Adrenal gland (tissue), 12 donors: ENCODE measurements around the gene CCDC97. TPM values are rescaled to one million over a fixed set of nuclear protein-coding genes. Genes with fewer than 3 reads are reported as not detected.

Experiments used
- DNase-seq, 7 donors: peaks; one replicate each; pipeline ENCODE4 v3.0.0-alpha.2; 2019 to 2020
- H3K27ac ChIP-seq, 5 donors: fragments of 200-600 bp; sonication (generic) in 4 of 5; 1 replicate in 3 of 5; 2 replicates in 2 of 5; pipeline versions ENCODE4 v1.5.1 to v1.8.0; 2016 to 2020; ENCODE audit warnings: mild to moderate bottlenecking in 1 of 5
- H3K27me3 ChIP-seq: fragments of 200-600 bp; 2 replicates; pipeline ENCODE4 v1.8.0; 2021
- H3K36me3 ChIP-seq, 2 donors: fragments of 200-600 bp; replicated peaks in 1 of 2; 1 replicate in 1 of 2; 2 replicates in 1 of 2; pipeline versions ENCODE4 v1.5.1 to v1.8.0; 2018 to 2022
- H3K4me1 ChIP-seq, 2 donors: fragments of 200-600 bp; replicated peaks in 1 of 2; 1 replicate in 1 of 2; 2 replicates in 1 of 2; pipeline versions ENCODE4 v1.5.1 to v1.8.0; 2018 to 2021
- H3K4me3 ChIP-seq, 4 donors: fragments of 200-600 bp; sonication (generic) in 3 of 4; one replicate each; pipeline ENCODE4 v1.5.1; 2016 to 2018
- H3K9me3 ChIP-seq, 3 donors: fragments of 200-600 bp; sonication (generic) in 1 of 3; replicated peaks in 1 of 3; 1 replicate in 2 of 3; 2 replicates in 1 of 3; pipeline versions ENCODE4 v1.5.1 to v1.8.0; 2016 to 2021
- CTCF ChIP-seq, 6 experiments: fragments of 450-650 bp in 4 of 6; fragments of 200-600 bp in 2 of 6; sonication (generic) in 1 of 6; IDR thresholded peaks; 1 replicate in 5 of 6; 2 replicates in 1 of 6; pipeline versions ENCODE4 v1.5.1 to v1.8.0; 2016 to 2021; ENCODE audit warnings: antibody characterized with exemption in 6 of 6, mild to moderate bottlenecking in 2 of 6, moderate library complexity in 1 of 6
- POLR2A ChIP-seq, 2 donors: fragments of 450-650 bp; IDR thresholded peaks; one replicate each; pipeline ENCODE4 v1.6.1; 2017; ENCODE audit warnings: antibody characterized with exemption in 2 of 2, mild to moderate bottlenecking in 2 of 2, moderate library complexity in 1 of 2
- WGBS, 4 donors: extraction: QIAGEN DNeasy Blood & Tissue Kit in 2 of 4; methylation state at CpG; one replicate each; pipeline versions ENCODE4 v1.1.5 to v1.1.7; 2013 to 2017; 5-methylcytosine and 5-hydroxymethylcytosine counted together
- intact Hi-C, 2 donors: fragments of 100-400 bp; cut with DNase I; formaldehyde crosslinking; loops; one replicate each; pipeline versions ENCODE4 v1.14.1 to v1.15.0; 2022 to 2023
- polyA plus RNA-seq, 3 donors: library from polyadenylated mRNA; stranded (reverse); fragments of 200-250 nt in 2 of 3; fragments of 350-450 nt in 1 of 3; fragmentation: Illumina TruSeq in 1 of 3; extraction: RNeasy Lipid Tissue Mini Kit (QIAGEN cat#74804) in 1 of 3; gene quantifications; one replicate each; pipeline ENCODE4 v1.2.3, GENCODE V29; 2013 to 2014
- total RNA-seq, 9 donors: library from RNA; depleted of rRNA in 4 of 9; stranded (reverse); fragments of >200 nt in 4 of 9; fragments of 120-200 nt in 1 of 9; fragmentation: NEBNext Ultra II Directional in 1 of 9; extraction: Animal tissue kit (Norgen Biotek cat#: 25700) in 1 of 9; gene quantifications; one replicate each; pipeline versions ENCODE4 v1.1.0 to v1.2.4, GENCODE V29; 2013 to 2023
- donor health status: healthy with polysubstance abuse.
- donor health status: Bipolar disorder and iron deficiency.
- donor health status: DM: yes; HTN: yes; CAD: no.
- donor health status: DM: no; HTN: no; CAD: no.
- donor health status: DM: no; HTN: no; CAD: no.
- donor health status: DM: yes; HTN: yes; CAD: no.

The CCDC97 gene
- total and polyA plus RNA-seq, 12 donors: 8.2 to 25.6 (median 16.4) TPM

GRCh38 chr19:41299046-41299754 lies 10.8 kb upstream of the CCDC97 start:
- WGBS, 4 donors: 58 to 66% (median 61%) methylated on average over 10 of the region's 10 CpGs
- Histone ChIP-seq H3K27me3 (no peaks in the 10 kb centered on the region), H3K4me1 (peaks cover 25 to 44% of the 10 kb centered on the region in 2 donors), H3K27ac (peak overlapping the region in 4 of 5 donors; percentile 50 to 80 (median 68)), H3K4me3 (no peak overlapping the region), H3K36me3 (peaks cover 0 to 73% of the 10 kb centered on the region in 2 donors), H3K9me3 (no peaks in the 10 kb centered on the region)
- no peak for TF ChIP-seq CTCF (IDR thresholded peaks at IDR 0.05)
- no peak for TF ChIP-seq POLR2A (IDR thresholded peaks at IDR 0.05)
- intact Hi-C loops: no loop called here
- peak in 1 of 7 donors; percentile 51 for DNase-seq

GRCh38 chr19:41299755-41300089 lies 10.2 kb upstream of the CCDC97 start:
- peaks cover 0 to 73% of the 10 kb centered on the region in 2 donors for H3K36me3 ChIP-seq
- TF ChIP-seq CTCF (IDR thresholded peaks at IDR 0.05) (no peak), POLR2A (IDR thresholded peaks at IDR 0.05) (no peak)
- no peaks in the 10 kb centered on the region for H3K27me3 ChIP-seq
- DNase-seq: peak in 6 of 7 donors; percentile 52 to 85 (median 76)
- no peak overlapping the region for H3K4me3 ChIP-seq
- peak overlapping the region in 4 of 5 donors; percentile 50 to 80 (median 68) for H3K27ac ChIP-seq
- H3K9me3 ChIP-seq: no peaks in the 10 kb centered on the region
- intact Hi-C loops: no loop called here
- peaks cover 25 to 44% of the 10 kb centered on the region in 2 donors for H3K4me1 ChIP-seq
- whole genome bisulfite sequencing, 4 donors: 30 to 38% (median 34%) methylated on average over 4 of the region's 4 CpGs

- no peak for TF ChIP-seq POLR2A (IDR thresholded peaks at IDR 0.05)
- no peak for TF ChIP-seq CTCF (IDR thresholded peaks at IDR 0.05)
- H3K9me3 ChIP-seq: no peaks in the 10 kb centered on the region
- intact Hi-C loops: no loop called here
- WGBS, 4 donors: 79 to 94% (median 86%) methylated on average over 6 of the region's 6 CpGs
- peaks cover 0 to 73% of the 10 kb centered on the region in 2 donors for H3K36me3 ChIP-seq
- H3K4me1 ChIP-seq: peaks cover 25 to 44% of the 10 kb centered on the region in 2 donors
- no peak for DNase-seq
- H3K27ac ChIP-seq: peak overlapping the region in 2 of 5 donors; percentile 19 to 80
- H3K27me3 ChIP-seq: no peaks in the 10 kb centered on the region
- no peak overlapping the region for H3K4me3 ChIP-seq
Measured at GRCh38 chr19:41300555-41300954, 9.4 kb upstream of the CCDC97 start.

DNA sequence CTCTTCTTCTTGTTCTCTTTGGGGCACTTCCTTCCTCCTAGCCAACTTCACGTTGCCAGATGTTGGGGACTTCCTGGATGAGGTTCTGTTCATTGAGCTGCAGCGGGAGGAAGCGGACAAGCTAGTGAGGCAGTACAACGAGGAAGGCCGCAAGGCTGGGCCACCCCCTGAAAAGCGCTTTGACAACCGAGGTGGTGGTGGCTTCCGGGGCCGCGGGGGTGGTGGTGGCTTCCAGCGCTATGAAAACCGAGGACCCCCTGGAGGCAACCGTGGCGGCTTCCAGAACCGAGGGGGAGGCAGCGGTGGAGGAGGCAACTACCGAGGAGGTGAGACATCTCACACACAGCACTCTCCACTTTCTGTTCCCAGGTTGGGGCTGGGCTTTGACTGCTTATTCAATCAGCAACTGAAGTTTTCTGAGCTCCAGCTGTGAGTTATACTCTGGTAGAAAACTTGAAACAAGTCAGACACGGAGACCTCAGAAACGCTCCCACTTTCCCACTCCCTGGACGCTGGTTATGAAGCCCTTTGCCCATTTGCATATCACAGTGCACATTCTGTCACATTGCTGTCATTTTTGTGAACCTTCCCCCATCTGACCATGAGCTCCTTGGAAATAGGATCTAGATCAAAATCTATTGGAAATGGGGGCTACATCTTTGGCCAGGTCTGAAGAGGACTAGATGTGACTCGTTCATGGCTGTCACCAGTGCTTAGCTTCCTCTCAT lies 7.2 kb upstream of the CCDC97 start:
- H3K36me3 ChIP-seq: peaks cover 0 to 76% of the 10 kb centered on the region in 2 donors
- no peaks in the 10 kb centered on the region for H3K27me3 ChIP-seq
- no peak overlapping the region for H3K4me3 ChIP-seq
- no peaks in the 10 kb centered on the region for H3K9me3 ChIP-seq
- peak overlapping the region in 1 of 5 donors; percentile 24 for H3K27ac ChIP-seq
- TF ChIP-seq POLR2A (IDR thresholded peaks at IDR 0.05) (no peak), CTCF (IDR thresholded peaks at IDR 0.05) (no peak)
- intact Hi-C loops: no loop called here
- 65 to 76% (median 71%) methylated on average over 11 to 21 of the region's 21 CpGs for WGBS, 4 donors
- H3K4me1 ChIP-seq: peaks cover 17 to 32% of the 10 kb centered on the region in 2 donors
- DNase-seq: no peak
